ENCODE results near the gene MST1R. TPM values are rescaled to one million over a fixed set of nuclear protein-coding genes. Genes with fewer than 3 reads are reported as not detected.

MST1R gene
- total RNA-seq = 10 to 100 TPM in 1 of 2 donors, 1 to 10 TPM in 1; 5.6 to 54.8 TPM
- 10 to 100 TPM; 18.6 to 38.8 TPM for polyA plus RNA-seq
- long read RNA-seq, donor 1, full-length matches to known transcripts = 1 of 1 reads
- long read RNA-seq, donor 1, partial matches to known transcripts = 0 of 1 reads
- long read RNA-seq, donor 1, other reads (novel, unspliced or antisense) = 0 of 1 reads
- long read RNA-seq, donor 2 = 0 reads
- long read RNA-seq, donor 3 = 0 reads
- long read RNA-seq, donor 4 = 0 reads
- long read RNA-seq, donor 5 = 0 reads

DNA sequence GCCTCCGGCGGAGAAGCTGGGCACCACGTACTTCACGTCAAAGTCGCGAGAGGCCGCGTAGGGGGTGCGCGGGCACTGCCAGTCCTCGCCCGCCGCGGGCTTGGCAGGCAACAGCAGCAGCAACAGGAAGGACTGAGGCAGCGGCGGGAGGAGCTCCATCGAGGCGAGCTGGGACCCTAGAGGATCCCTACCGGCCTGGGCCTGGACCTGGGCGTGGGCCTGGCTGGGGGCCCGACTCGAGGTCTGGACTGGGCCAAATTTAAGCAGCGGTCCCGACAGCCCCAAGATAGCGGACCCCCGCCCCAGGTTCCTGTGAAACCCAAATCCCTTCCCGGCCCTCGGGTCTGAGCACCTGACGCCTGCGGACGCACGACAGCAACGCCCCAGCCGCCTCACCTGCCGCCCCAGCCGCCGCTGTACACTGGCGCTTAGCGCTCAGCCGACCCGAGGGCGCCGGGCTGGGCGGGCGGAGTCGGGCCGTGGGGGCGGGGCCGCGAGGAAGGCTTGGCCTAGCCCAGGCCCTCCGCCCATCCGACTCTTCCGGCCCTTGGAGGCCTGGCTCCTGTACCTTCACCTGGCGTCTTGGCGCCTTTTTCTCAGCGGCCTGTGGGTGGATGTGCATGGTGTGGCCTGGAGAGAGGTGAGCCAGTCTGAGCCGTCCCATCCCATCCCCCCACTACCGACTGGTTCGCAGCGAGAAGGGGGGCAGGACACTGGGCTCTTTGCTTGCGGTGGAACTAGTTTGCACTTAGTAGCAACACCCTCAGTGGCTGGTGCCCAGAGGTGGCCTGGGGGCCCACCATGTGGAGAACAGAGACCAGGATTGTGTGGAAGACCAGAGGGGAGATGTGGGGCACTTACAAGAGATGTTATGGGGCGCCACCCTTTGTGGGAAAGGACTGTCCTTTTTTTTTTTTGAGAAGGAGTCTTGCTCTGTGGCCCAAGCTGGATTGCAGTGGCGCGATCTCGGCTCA is at the start of gene MST1R:
TSS of gene MST1R (minus strand) at position 423 of the 974 bp plus-strand sequence. CDS start at position 159, 264 bp downstream.
- peaks cover 0 to 41% (median 14%) of the 10 kb centered on the region in 5 donors for H3K4me1 ChIP-seq (ENCODE audit: control insufficient read depth in 5 of 5, insufficient read depth in 5 of 5, low read length in 5 of 5)
- H3K9me3 ChIP-seq (ENCODE audit: control insufficient read depth in 4 of 4, insufficient read depth in 3 of 4, low read length in 3 of 4) = no peaks in the 10 kb centered on the region
- WGBS, 2 donors = 25 to 42% methylated on average over 48 to 65 of the region's 65 CpGs
- H3K9ac ChIP-seq (ENCODE audit: insufficient read depth in 1 of 2, low read length in 2 of 2) = peak within 1 kb of the TSS in 1 of 2 donors; percentile 53
- ATAC-seq (ENCODE audit: insufficient read depth, low FRiP score) (peak; percentile 80), DNase-seq (peak; percentile 65 to 78 (median 78))
- H3K4me3 ChIP-seq = peak within 1 kb of the TSS; percentile 51
- peak within 1 kb of the TSS in 1 of 2 donors; percentile 82 for H3K27ac ChIP-seq (ENCODE audit: low read depth in 1 of 2, low read length in 1 of 2)
- TF ChIP-seq, protein P1, sequence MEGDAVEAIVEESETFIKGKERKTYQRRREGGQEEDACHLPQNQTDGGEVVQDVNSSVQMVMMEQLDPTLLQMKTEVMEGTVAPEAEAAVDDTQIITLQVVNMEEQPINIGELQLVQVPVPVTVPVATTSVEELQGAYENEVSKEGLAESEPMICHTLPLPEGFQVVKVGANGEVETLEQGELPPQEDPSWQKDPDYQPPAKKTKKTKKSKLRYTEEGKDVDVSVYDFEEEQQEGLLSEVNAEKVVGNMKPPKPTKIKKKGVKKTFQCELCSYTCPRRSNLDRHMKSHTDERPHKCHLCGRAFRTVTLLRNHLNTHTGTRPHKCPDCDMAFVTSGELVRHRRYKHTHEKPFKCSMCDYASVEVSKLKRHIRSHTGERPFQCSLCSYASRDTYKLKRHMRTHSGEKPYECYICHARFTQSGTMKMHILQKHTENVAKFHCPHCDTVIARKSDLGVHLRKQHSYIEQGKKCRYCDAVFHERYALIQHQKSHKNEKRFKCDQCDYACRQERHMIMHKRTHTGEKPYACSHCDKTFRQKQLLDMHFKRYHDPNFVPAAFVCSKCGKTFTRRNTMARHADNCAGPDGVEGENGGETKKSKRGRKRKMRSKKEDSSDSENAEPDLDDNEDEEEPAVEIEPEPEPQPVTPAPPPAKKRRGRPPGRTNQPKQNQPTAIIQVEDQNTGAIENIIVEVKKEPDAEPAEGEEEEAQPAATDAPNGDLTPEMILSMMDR (IDR thresholded peaks at IDR 0.05; ENCODE audit: control extremely low read depth, extremely low read depth) = no peak
- H3K27me3 ChIP-seq (ENCODE audit: control insufficient read depth in 3 of 3, insufficient read depth in 3 of 3, low read length in 2 of 3) = no peaks in the 10 kb centered on the region
- peaks cover 0 to 3% (median 0%) of the 10 kb centered on the region in 4 donors for H3K36me3 ChIP-seq (ENCODE audit: control insufficient read depth in 4 of 4, insufficient read depth in 4 of 4, low read length in 4 of 4)

DNA sequence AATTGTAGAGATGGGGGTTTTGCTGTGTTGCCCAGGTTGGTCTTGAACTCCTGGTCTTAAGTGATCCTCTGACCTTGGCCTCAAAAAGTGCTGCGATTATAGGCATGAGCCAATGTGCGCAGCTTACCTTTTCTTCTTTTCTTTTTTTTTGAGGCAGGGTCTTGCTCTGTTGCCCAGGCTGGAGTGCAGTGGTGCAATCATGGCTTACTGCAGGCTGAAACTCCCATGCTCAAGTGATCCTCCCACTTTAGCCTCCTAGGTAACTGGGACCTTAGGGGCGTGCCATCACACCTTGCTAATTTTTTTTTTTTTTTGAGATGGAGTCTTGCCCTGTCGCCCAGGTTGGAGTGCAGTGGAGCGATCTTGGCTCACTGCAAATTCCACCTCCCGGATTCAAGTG is 49.3 kb upstream of the MST1R start:
- Histone ChIP-seq H3K27ac (ENCODE audit: low read depth in 1 of 2, low read length in 1 of 2) (no peak overlapping the region), H3K4me3 (no peak overlapping the region), H3K9ac (ENCODE audit: insufficient read depth in 1 of 2, low read length in 2 of 2) (no peak overlapping the region), H3K27me3 (ENCODE audit: control insufficient read depth in 3 of 3, insufficient read depth in 3 of 3, low read length in 2 of 3) (no peaks in the 10 kb centered on the region), H3K4me1 (ENCODE audit: control insufficient read depth in 5 of 5, insufficient read depth in 5 of 5, low read length in 5 of 5) (peaks cover 0 to 11% (median 0%) of the 10 kb centered on the region in 5 donors), H3K36me3 (ENCODE audit: control insufficient read depth in 4 of 4, insufficient read depth in 4 of 4, low read length in 4 of 4) (no peaks in the 10 kb centered on the region), H3K9me3 (ENCODE audit: control insufficient read depth in 4 of 4, insufficient read depth in 3 of 4, low read length in 3 of 4) (no peaks in the 10 kb centered on the region)
- 91 to 97% methylated on average over 6 of the region's 6 CpGs for WGBS, 2 donors
- no peak for DNase-seq
- no peak for ATAC-seq (ENCODE audit: insufficient read depth, low FRiP score)
- TF ChIP-seq, protein P1 (IDR thresholded peaks at IDR 0.05; ENCODE audit: control extremely low read depth, extremely low read depth) = no peak

DNA sequence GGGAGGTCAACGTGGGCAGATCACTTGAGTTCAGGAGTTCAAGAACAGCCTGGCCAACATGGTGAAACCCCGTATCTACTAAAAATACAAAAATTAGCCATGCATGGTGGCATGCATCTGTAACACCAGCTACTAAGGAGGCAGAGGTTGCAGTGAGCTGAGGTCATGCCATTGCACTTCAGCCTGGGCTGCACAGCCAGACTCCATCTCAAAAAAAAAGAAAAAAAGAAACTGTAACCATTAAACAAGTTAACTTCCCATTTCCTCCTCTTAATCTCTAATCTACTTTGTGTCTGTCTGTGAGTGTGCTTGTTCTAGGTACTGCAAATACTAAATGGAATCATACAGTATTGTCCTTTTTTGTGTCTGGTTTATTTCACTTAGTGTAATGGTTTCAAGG is 39.0 kb upstream of the MST1R start:
- no peak for ATAC-seq (ENCODE audit: insufficient read depth, low FRiP score)
- Histone ChIP-seq H3K4me3 (no peak overlapping the region), H3K4me1 (ENCODE audit: control insufficient read depth in 5 of 5, insufficient read depth in 5 of 5, low read length in 5 of 5) (peaks cover 0 to 8% (median 4%) of the 10 kb centered on the region in 5 donors), H3K9ac (ENCODE audit: insufficient read depth in 1 of 2, low read length in 2 of 2) (no peak overlapping the region), H3K36me3 (ENCODE audit: control insufficient read depth in 4 of 4, insufficient read depth in 4 of 4, low read length in 4 of 4) (peaks cover 0 to 8% (median under 1%) of the 10 kb centered on the region in 4 donors), H3K27ac (ENCODE audit: low read depth in 1 of 2, low read length in 1 of 2) (no peak overlapping the region), H3K9me3 (ENCODE audit: control insufficient read depth in 4 of 4, insufficient read depth in 3 of 4, low read length in 3 of 4) (no peaks in the 10 kb centered on the region), H3K27me3 (ENCODE audit: control insufficient read depth in 3 of 3, insufficient read depth in 3 of 3, low read length in 2 of 3) (no peaks in the 10 kb centered on the region)
- TF ChIP-seq, protein P1 (IDR thresholded peaks at IDR 0.05; ENCODE audit: control extremely low read depth, extremely low read depth) = no peak
- DNase-seq = no peak
- WGBS, 2 donors = 73 to 83% methylated on average over 2 of the region's 2 CpGs

Measured in lung (tissue), 16 donors.